AG10803 (cell line): ENCODE measurements around the gene CLSTN2.

ENCODE experiments used
- DNase-seq: peaks from one replicate; pipeline ENCODE4 v3.0.0; 2010; ENCODE audit warnings: low read depth
- H3K4me3 ChIP-seq: 2 replicates; pipeline ENCODE4 v1.5.1; 2011; ENCODE audit warnings: mild to moderate bottlenecking, low read length, control low read depth
- CTCF ChIP-seq: conservative IDR thresholded peaks from 2 replicates; pipeline ENCODE4 v1.5.1; 2011; ENCODE audit warnings: mild to moderate bottlenecking, low read length, control low read depth, inconsistent platforms

Gene CLSTN2

GRCh38 chr3:140394488-140395133, 459.6 kb downstream of the CLSTN2 start:
- TF ChIP-seq CTCF = no peak
- H3K4me3 ChIP-seq = no peak overlapping the region
- DNase-seq = no peak

- no peak overlapping the region for H3K4me3 ChIP-seq
- DNase-seq = no peak
- TF ChIP-seq CTCF = no peak
Measured at GRCh38 chr3:140395134-140396075, 460.4 kb downstream of the CLSTN2 start.

- DNase-seq = no peak
- no peak for TF ChIP-seq CTCF
Measured at GRCh38 chr3:140396110-140396509, 461.1 kb downstream of the CLSTN2 start.

GRCh38 chr3:140397847-140398246, 462.9 kb downstream of the CLSTN2 start:
- DNase-seq = no peak
- no peak overlapping the region for H3K4me3 ChIP-seq
- no peak for TF ChIP-seq CTCF

More at GRCh38 chr3:140396110-140396509, 461.1 kb downstream of the CLSTN2 start:
- H3K4me3 ChIP-seq = no peak overlapping the region

GRCh38 chr3:140398387-140398786, 463.4 kb downstream of the CLSTN2 start:
- H3K4me3 ChIP-seq = no peak overlapping the region
- TF ChIP-seq CTCF = no peak
- no peak for DNase-seq

- no peak overlapping the region for H3K4me3 ChIP-seq
- no peak for TF ChIP-seq CTCF
- DNase-seq = no peak
Measured at GRCh38 chr3:140399871-140400270, 464.9 kb downstream of the CLSTN2 start.
